Superior temporal gyrus (tissue), 1 donor: ENCODE measurements around the gene PARD3.
"Not testable (repeated sequence)": the region's sequence is repeated elsewhere in the genome, so short reads cannot be mapped to it uniquely, and the experiment has no call there.

Experiments
- DNase-seq: peaks from one replicate; pipeline ENCODE4 v3.0.0-alpha.2; 2016; ENCODE audit errors: extremely low spot score

PARD3 gene

GRCh38 chr10:34648919-34649318 is 166.2 kb downstream of the PARD3 start:
- DNase-seq = no peak

GRCh38 chr10:34647875-34648865 is 166.9 kb downstream of the PARD3 start:
- DNase-seq = no peak

- DNase-seq = no peak
Observed at GRCh38 chr10:34647160-34647559, 167.9 kb downstream of the PARD3 start.

GRCh38 chr10:34646331-34646730 is 168.8 kb downstream of the PARD3 start:
- no peak for DNase-seq

- DNase-seq = not testable (repeated sequence)
Observed at GRCh38 chr10:34644815-34645214, 170.3 kb downstream of the PARD3 start.

GRCh38 chr10:34644224-34644623 is 170.9 kb downstream of the PARD3 start:
- DNase-seq = no peak

- no peak for DNase-seq
Observed at GRCh38 chr10:34643620-34644019, 171.5 kb downstream of the PARD3 start.

GRCh38 chr10:34641913-34642558 is 173.1 kb downstream of the PARD3 start:
- DNase-seq = no peak

- no peak for DNase-seq
Observed at GRCh38 chr10:34641147-34641912, 173.8 kb downstream of the PARD3 start.

- DNase-seq = peak; percentile 94
Observed at GRCh38 chr10:34638406-34639054, 176.6 kb downstream of the PARD3 start.

- DNase-seq = peak; percentile 79
Observed at GRCh38 chr10:34637418-34637911, 177.6 kb downstream of the PARD3 start.

- no peak for DNase-seq
Observed at GRCh38 chr10:34635111-34635510, 180.0 kb downstream of the PARD3 start.

- DNase-seq = no peak
Observed at GRCh38 chr10:34633374-34633773, 181.7 kb downstream of the PARD3 start.

- no peak for DNase-seq
Observed at GRCh38 chr10:34629084-34629483, 186.0 kb downstream of the PARD3 start.

- DNase-seq = no peak
Observed at GRCh38 chr10:34628174-34628796, 186.8 kb downstream of the PARD3 start.

GRCh38 chr10:34627741-34628140 is 187.4 kb downstream of the PARD3 start:
- DNase-seq = no peak

- no peak for DNase-seq
Observed at GRCh38 chr10:34627331-34627730, 187.8 kb downstream of the PARD3 start.

GRCh38 chr10:34626158-34626880 is 188.8 kb downstream of the PARD3 start:
- DNase-seq = no peak

- DNase-seq = no peak
Observed at GRCh38 chr10:34624323-34625153, 190.6 kb downstream of the PARD3 start.
